HAP-1 (cell line): ENCODE results near the gene CCNQ.
"Not testable (repeated sequence)": the region's sequence is repeated elsewhere in the genome, so short reads cannot be mapped to it uniquely, and the experiment has no call there.

Experiments
- DNase-seq, 2 experiments: peaks; one replicate each; pipeline ENCODE4 v3.0.0-alpha.2; 2016 to 2020; ENCODE audit warnings: low spot score in 2 of 2
- H3K27me3 ChIP-seq: fragments of 250-450 bp; sonication (Bioruptor Pico); 2 replicates; pipeline ENCODE4 v1.5.1; 2020; ENCODE audit warnings: low read depth, mild to moderate bottlenecking, moderate library complexity
- H3K36me3 ChIP-seq: fragments of 250-450 bp; sonication (Bioruptor Pico); replicated peaks from 2 replicates; pipeline ENCODE4 v1.5.1; 2020; ENCODE audit warnings: mild to moderate bottlenecking
- H3K4me1 ChIP-seq: fragments of 250-450 bp; sonication (Bioruptor Pico); 2 replicates; pipeline ENCODE4 v1.5.1; 2020; ENCODE audit warnings: mild to moderate bottlenecking
- H3K4me3 ChIP-seq: fragments of 250-450 bp; sonication (Bioruptor Pico); 2 replicates; pipeline ENCODE4 v1.5.1; 2020; ENCODE audit warnings: mild to moderate bottlenecking, moderate library complexity
- H3K9me3 ChIP-seq: fragments of 250-450 bp; sonication (Bioruptor Pico); 2 replicates; pipeline ENCODE4 v1.5.1; 2020; ENCODE audit warnings: mild to moderate bottlenecking, moderate library complexity
- in situ Hi-C: fragments of 300-500 bp; cut with MboI; formaldehyde crosslinking; loops from 3 replicates; pipeline ENCODE4 v1.14.3; 2020; ENCODE audit warnings: low sequenced_read_pairs, inconsistent platforms, mixed read lengths

Gene CCNQ

GRCh38 chrX:153622661-153623309 is 23.8 kb upstream of the CCNQ start:
- DNase-seq: no peak
- in situ Hi-C loops: no loop called here
- Histone ChIP-seq H3K36me3 (no peaks in the 10 kb centered on the region), H3K9me3 (0 out of 2 replicates have a peak, but pooled peaks cover 2% of the 10 kb centered on the region), H3K4me3 (no peak overlapping the region), H3K27me3 (peaks cover 21% of the 10 kb centered on the region), H3K4me1 (no peaks in the 10 kb centered on the region)

- peaks cover 26% of the 10 kb centered on the region for H3K27me3 ChIP-seq
- in situ Hi-C loops: no loop called here
These were observed 23.1 kb upstream of the CCNQ start for GRCh38 chrX:153621949-153622598.

GRCh38 chrX:153620576-153620975 is 21.6 kb upstream of the CCNQ start:
- no peaks in the 10 kb centered on the region for H3K4me1 ChIP-seq
- in situ Hi-C loops: no loop called here
- H3K4me3 ChIP-seq: no peak overlapping the region
- 0 out of 2 replicates have a peak, but pooled peaks cover 2% of the 10 kb centered on the region for H3K9me3 ChIP-seq
- no peaks in the 10 kb centered on the region for H3K36me3 ChIP-seq
- no peak for DNase-seq
- H3K27me3 ChIP-seq: peaks cover 39% of the 10 kb centered on the region

More at GRCh38 chrX:153621949-153622598, 23.1 kb upstream of the CCNQ start:
- Histone ChIP-seq H3K4me1 (no peaks in the 10 kb centered on the region), H3K36me3 (no peaks in the 10 kb centered on the region), H3K9me3 (0 out of 2 replicates have a peak, but pooled peaks cover 2% of the 10 kb centered on the region), H3K4me3 (no peak overlapping the region)
- DNase-seq: no peak

GRCh38 chrX:153614818-153615217 is 15.9 kb upstream of the CCNQ start:
- no peak for DNase-seq
- Histone ChIP-seq H3K4me1 (no peaks in the 10 kb centered on the region), H3K9me3 (no peaks in the 10 kb centered on the region), H3K27me3 (peaks cover 35% of the 10 kb centered on the region), H3K36me3 (no peaks in the 10 kb centered on the region), H3K4me3 (no peak overlapping the region)
- in situ Hi-C loops: no loop called here

- Histone ChIP-seq H3K27me3 (peaks cover 21% of the 10 kb centered on the region), H3K36me3 (no peaks in the 10 kb centered on the region), H3K9me3 (no peaks in the 10 kb centered on the region), H3K4me1 (no peaks in the 10 kb centered on the region), H3K4me3 (no peak overlapping the region)
- in situ Hi-C loops: no loop called here
- no peak for DNase-seq
These were observed 13.5 kb upstream of the CCNQ start for GRCh38 chrX:153612413-153612812.

GRCh38 chrX:153611298-153612095 is 12.6 kb upstream of the CCNQ start:
- Histone ChIP-seq H3K4me1 (no peaks in the 10 kb centered on the region), H3K9me3 (no peaks in the 10 kb centered on the region), H3K27me3 (peaks cover 15% of the 10 kb centered on the region), H3K36me3 (no peaks in the 10 kb centered on the region), H3K4me3 (no peak overlapping the region)
- in situ Hi-C loops: no loop called here
- DNase-seq: no peak

GRCh38 chrX:153610836-153611213 is 11.9 kb upstream of the CCNQ start:
- Histone ChIP-seq H3K36me3 (no peaks in the 10 kb centered on the region), H3K4me1 (no peaks in the 10 kb centered on the region), H3K27me3 (peaks cover 8% of the 10 kb centered on the region), H3K9me3 (no peaks in the 10 kb centered on the region), H3K4me3 (no peak overlapping the region)
- in situ Hi-C loops: no loop called here
- DNase-seq: no peak

GRCh38 chrX:153609917-153610835 is 11.2 kb upstream of the CCNQ start:
- in situ Hi-C loops: no loop called here
- H3K9me3 ChIP-seq: no peaks in the 10 kb centered on the region
- no peaks in the 10 kb centered on the region for H3K4me1 ChIP-seq
- H3K36me3 ChIP-seq: no peaks in the 10 kb centered on the region
- peak; percentile 70 to 95 for DNase-seq
- peak overlapping the region; percentile 7; the same call in 1 of the 2 replicates for H3K4me3 ChIP-seq
- peaks cover 3% of the 10 kb centered on the region; the same call in 1 of the 2 replicates for H3K27me3 ChIP-seq

GRCh38 chrX:153608806-153609205 is 9.9 kb upstream of the CCNQ start:
- Histone ChIP-seq H3K27me3 (no peaks in the 10 kb centered on the region), H3K36me3 (no peaks in the 10 kb centered on the region), H3K4me1 (no peaks in the 10 kb centered on the region), H3K9me3 (no peaks in the 10 kb centered on the region), H3K4me3 (no peak overlapping the region)
- in situ Hi-C loops: no loop called here
- DNase-seq: no peak

GRCh38 chrX:153608376-153608775 is 9.4 kb upstream of the CCNQ start:
- no peak overlapping the region for H3K4me3 ChIP-seq
- H3K9me3 ChIP-seq: no peaks in the 10 kb centered on the region
- H3K36me3 ChIP-seq: no peaks in the 10 kb centered on the region
- in situ Hi-C loops: no loop called here
- no peaks in the 10 kb centered on the region for H3K27me3 ChIP-seq
- no peak for DNase-seq
- H3K4me1 ChIP-seq: no peaks in the 10 kb centered on the region

GRCh38 chrX:153606503-153606902 is 7.6 kb upstream of the CCNQ start:
- Histone ChIP-seq H3K9me3 (no peaks in the 10 kb centered on the region), H3K36me3 (no peaks in the 10 kb centered on the region), H3K27me3 (no peaks in the 10 kb centered on the region), H3K4me3 (no peak overlapping the region), H3K4me1 (no peaks in the 10 kb centered on the region)
- DNase-seq: no peak
- in situ Hi-C loops: no loop called here

GRCh38 chrX:153604666-153605380 is 5.9 kb upstream of the CCNQ start:
- H3K36me3 ChIP-seq, DNase-seq, H3K4me3 ChIP-seq, in situ Hi-C loops, H3K4me1 ChIP-seq, H3K9me3 ChIP-seq, H3K27me3 ChIP-seq: not testable (repeated sequence)
